MCF 10A (cell line): ENCODE results near the gene CCDC88C. TPM values are rescaled to one million over a fixed set of nuclear protein-coding genes. Genes with fewer than 3 reads are reported as not detected.

ENCODE experiments used
- BruUV-seq: library from RNA; stranded (reverse); fragments of 400-500 nt; replicated peaks from 2 replicates; lab custom pipeline; 2021; lab: Mats Ljungman, UMichigan
- CTCF ChIA-PET: fragments of 300-600 bp; sonication (Branson Sonifier 250); formaldehyde crosslinking; extraction: SDS; loops from one replicate; lab custom pipeline; 2021; ENCODE audit warnings: antibody characterized with exemption, inconsistent platforms; lab: Yijun Ruan, JAX
- POLR2A ChIA-PET: fragments of 300-600, 350-650 bp; sonication (Branson Sonifier 250); formaldehyde crosslinking; extraction: SDS; loops from one replicate; lab custom pipeline; 2020; ENCODE audit warnings: antibody characterized with exemption, inconsistent platforms; lab: Yijun Ruan, JAX
- DNase-seq: peaks from one replicate; pipeline ENCODE4 v3.0.0-alpha.2; 2018; ENCODE audit not compliant: unreplicated experiment
- H3K27ac Mint-ChIP-seq: one replicate; pipeline ENCODE4 v1.8.0; 2022; ENCODE audit warnings: mild to moderate bottlenecking, low read depth, mixed read lengths; ENCODE audit not compliant: unreplicated experiment
- H3K27me3 Mint-ChIP-seq: one replicate; pipeline ENCODE4 v1.8.0; 2022; ENCODE audit warnings: mixed read lengths; ENCODE audit not compliant: insufficient read depth, unreplicated experiment
- H3K36me3 Mint-ChIP-seq: one replicate; pipeline ENCODE4 v1.8.0; 2022; ENCODE audit warnings: mild to moderate bottlenecking, moderate library complexity, mixed read lengths; ENCODE audit not compliant: insufficient read depth, unreplicated experiment
- H3K4me1 Mint-ChIP-seq: one replicate; pipeline ENCODE4 v1.8.0; 2022; ENCODE audit warnings: mixed read lengths; ENCODE audit not compliant: insufficient read depth, unreplicated experiment
- H3K4me3 Mint-ChIP-seq: one replicate; pipeline ENCODE4 v1.8.0; 2022; ENCODE audit warnings: mild to moderate bottlenecking, moderate library complexity, mixed read lengths; ENCODE audit not compliant: unreplicated experiment
- H3K9me3 Mint-ChIP-seq: one replicate; pipeline ENCODE4 v1.8.0; 2022; ENCODE audit warnings: mixed read lengths; ENCODE audit not compliant: unreplicated experiment
- intact Hi-C: fragments of 100-400 bp; cut with micrococcal nuclease; formaldehyde crosslinking; loops from 2 replicates; pipeline ENCODE4 v1.14.1; 2022
- total RNA-seq: library from RNA; stranded (reverse); gene quantifications from 2 replicates; pipeline ENCODE4 v1.2.3, GENCODE V29; 2022
- TF ChIP-seq, protein P1 (sequence below): fragments of 200-600 bp; IDR thresholded peaks from one replicate; pipeline ENCODE4 v1.8.0; 2022; ENCODE audit warnings: antibody characterized with exemption, mild to moderate bottlenecking; ENCODE audit not compliant: unreplicated experiment

CCDC88C gene
- total RNA-seq, 1 experiment from 2014 or later: 19.7 TPM

DNA sequence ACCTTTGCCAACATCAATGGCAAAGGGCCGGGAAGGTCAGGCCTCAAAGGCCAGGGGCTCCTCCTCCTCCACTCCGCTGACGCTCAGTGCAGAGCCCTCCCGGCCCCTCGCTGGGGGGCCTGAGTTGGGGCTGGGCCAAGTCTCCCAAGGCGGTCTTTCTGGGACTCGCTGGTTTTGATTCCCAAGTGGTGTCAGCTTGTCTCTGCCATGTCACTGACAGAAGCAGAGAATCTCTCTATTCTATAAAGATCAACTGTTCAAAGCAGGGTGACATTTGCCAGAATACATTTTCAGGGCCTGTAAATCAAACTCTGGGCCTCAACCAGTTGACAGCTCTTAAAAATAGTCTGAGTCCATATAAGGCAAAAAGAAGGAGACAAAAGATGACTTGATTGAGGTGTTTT, 75.9 kb downstream of the CCDC88C start:
- intact Hi-C loops: no loop called here
- ChIA-PET POLR2A (interaction anchor here (0.5 to 1.6 kb wide), 4 partner anchors 10 to 497 kb away, joined by 3 to 4 read pairs (median 3); no protein-coding TSS in a partner anchor), CTCF (interaction anchor here (0.6 to 3.9 kb wide), 5 partner anchors 8 to 405 kb away, joined by 3 to 16 read pairs (median 7); no protein-coding TSS in a partner anchor)
- H3K27me3 Mint-ChIP-seq: no peaks in the 10 kb centered on the region
- DNase-seq: no peak
- H3K9me3 Mint-ChIP-seq: no peaks in the 10 kb centered on the region
- no TSS peak for BruUV-seq
- TF ChIP-seq, protein P1, sequence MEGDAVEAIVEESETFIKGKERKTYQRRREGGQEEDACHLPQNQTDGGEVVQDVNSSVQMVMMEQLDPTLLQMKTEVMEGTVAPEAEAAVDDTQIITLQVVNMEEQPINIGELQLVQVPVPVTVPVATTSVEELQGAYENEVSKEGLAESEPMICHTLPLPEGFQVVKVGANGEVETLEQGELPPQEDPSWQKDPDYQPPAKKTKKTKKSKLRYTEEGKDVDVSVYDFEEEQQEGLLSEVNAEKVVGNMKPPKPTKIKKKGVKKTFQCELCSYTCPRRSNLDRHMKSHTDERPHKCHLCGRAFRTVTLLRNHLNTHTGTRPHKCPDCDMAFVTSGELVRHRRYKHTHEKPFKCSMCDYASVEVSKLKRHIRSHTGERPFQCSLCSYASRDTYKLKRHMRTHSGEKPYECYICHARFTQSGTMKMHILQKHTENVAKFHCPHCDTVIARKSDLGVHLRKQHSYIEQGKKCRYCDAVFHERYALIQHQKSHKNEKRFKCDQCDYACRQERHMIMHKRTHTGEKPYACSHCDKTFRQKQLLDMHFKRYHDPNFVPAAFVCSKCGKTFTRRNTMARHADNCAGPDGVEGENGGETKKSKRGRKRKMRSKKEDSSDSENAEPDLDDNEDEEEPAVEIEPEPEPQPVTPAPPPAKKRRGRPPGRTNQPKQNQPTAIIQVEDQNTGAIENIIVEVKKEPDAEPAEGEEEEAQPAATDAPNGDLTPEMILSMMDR: no peak
- H3K27ac Mint-ChIP-seq: no peak overlapping the region
- peaks cover 14% of the 10 kb centered on the region for H3K36me3 Mint-ChIP-seq
- no peaks in the 10 kb centered on the region for H3K4me1 Mint-ChIP-seq
- H3K4me3 Mint-ChIP-seq: no peak overlapping the region

DNA sequence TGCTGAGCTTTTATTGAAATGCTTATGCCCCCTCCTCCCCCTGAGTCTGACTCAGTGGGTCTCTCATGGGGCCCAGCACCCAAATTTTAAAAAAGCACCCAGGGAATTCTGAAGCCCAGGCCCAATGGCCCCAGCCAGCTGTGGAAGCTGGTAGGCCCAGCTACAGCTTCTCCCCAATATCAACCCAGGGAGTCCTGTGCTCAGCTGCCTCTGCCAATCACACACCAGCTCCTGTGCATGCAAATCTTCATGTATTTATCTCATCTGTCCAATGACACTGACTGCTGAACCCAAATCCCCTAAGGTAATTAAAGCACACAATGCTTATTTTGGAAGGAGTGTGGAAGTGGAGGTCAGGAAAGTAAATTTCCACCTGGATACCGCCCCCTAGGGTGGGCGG, 76.3 kb downstream of the CCDC88C start:
- Mint-ChIP-seq H3K9me3 (no peaks in the 10 kb centered on the region), H3K27me3 (no peaks in the 10 kb centered on the region), H3K4me1 (no peaks in the 10 kb centered on the region), H3K4me3 (no peak overlapping the region), H3K36me3 (peaks cover 14% of the 10 kb centered on the region), H3K27ac (no peak overlapping the region)
- ChIA-PET CTCF (interaction anchor here (1.3 to 3.9 kb wide), 4 partner anchors 9 to 77 kb away, joined by 4 to 16 read pairs (median 6); no protein-coding TSS in a partner anchor), POLR2A (interaction anchor here (0.5 to 1.6 kb wide), 4 partner anchors 10 to 497 kb away, joined by 3 to 4 read pairs (median 3); no protein-coding TSS in a partner anchor)
- no peak for DNase-seq
- BruUV-seq: no TSS peak
- TF ChIP-seq, protein P1: no peak
- intact Hi-C loops: no loop called here

DNA sequence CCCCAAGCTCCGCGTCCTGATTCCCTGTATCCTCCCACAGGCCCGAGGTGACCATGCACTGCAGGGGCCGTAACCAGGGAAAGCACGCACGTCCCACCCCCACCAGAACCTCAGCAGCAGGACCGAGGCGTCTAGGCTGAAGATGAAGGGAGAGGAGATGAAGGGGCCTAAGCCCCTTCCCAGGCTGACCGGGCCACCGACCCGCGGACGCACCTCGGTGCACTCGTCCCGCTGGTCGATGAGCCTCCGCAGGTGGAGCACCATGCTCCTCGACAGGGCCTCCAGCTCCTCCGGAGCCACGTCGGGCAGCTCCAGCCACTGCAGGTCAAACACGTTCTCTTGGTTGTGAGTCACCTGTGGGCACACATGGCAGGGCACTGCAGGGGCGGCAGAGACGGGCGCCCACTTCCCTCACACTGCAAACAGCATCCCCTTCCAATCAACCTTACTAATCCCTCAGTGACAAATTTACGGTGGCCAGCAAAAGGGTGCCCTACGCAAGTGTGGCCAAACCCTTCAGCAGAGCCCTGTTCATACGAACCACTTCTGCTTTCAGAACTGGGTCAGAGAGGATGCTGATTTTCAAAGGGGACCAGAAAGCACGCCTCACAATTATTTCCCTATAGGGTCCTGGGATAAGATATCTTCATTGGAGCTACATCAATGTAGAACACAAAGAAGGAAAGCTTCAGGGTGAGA, 77.8 kb downstream of the CCDC88C start:
- POLR2A ChIA-PET: interaction anchor here (0.6 to 1.2 kb wide), 5 partner anchors 10 to 83 kb away, joined by 3 to 4 read pairs (median 3); partner anchors contain the start of gene CCDC88C
- Mint-ChIP-seq H3K27me3 (no peaks in the 10 kb centered on the region), H3K4me1 (no peaks in the 10 kb centered on the region), H3K4me3 (no peak overlapping the region), H3K27ac (peak overlapping the region; percentile 46), H3K36me3 (peaks cover 14% of the 10 kb centered on the region), H3K9me3 (no peaks in the 10 kb centered on the region)
- intact Hi-C loops: no loop called here
- no peak for DNase-seq
- TF ChIP-seq, protein P1: no peak
- CTCF ChIA-PET: interaction anchor here (0.9 to 3.9 kb wide), 7 partner anchors 10 to 79 kb away, joined by 3 to 24 read pairs (median 6); no protein-coding TSS in a partner anchor
- BruUV-seq: no TSS peak

DNA sequence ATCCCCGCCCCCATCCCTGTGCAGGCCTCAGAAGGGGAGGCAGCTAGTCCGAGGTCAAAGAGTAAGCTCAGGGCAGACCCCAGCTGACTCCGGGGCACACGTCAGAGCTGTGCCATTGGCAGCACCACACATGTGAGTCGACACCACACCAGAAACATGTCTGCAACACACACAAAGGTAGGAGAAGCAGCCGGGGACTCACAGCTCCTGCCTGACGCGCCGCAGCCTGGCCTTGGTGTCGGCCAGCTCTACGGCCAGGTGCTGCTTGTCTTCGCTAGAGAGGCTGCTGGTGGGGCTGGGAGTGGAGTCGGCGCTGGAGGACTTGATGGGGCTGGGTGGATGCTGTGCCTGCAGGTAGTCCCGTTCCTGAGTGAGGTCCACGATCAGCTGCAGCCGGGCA, 78.5 kb downstream of the CCDC88C start:
- CTCF ChIA-PET: interaction anchor here (0.6 to 3.9 kb wide), 5 partner anchors 9 to 166 kb away, joined by 3 to 24 read pairs (median 3); no protein-coding TSS in a partner anchor

More for the DNA sequence above, 78.5 kb downstream of the CCDC88C start:
- Mint-ChIP-seq H3K9me3 (no peaks in the 10 kb centered on the region), H3K27me3 (no peaks in the 10 kb centered on the region), H3K27ac (no peak overlapping the region), H3K36me3 (peaks cover 14% of the 10 kb centered on the region), H3K4me3 (no peak overlapping the region), H3K4me1 (no peaks in the 10 kb centered on the region)
- DNase-seq: no peak
- no TSS peak for BruUV-seq
- intact Hi-C loops: no loop called here
- POLR2A ChIA-PET: interaction anchor here (1.4 kb wide), 1 partner anchor 16 kb away, joined by 3 read pairs; no protein-coding TSS in a partner anchor
- TF ChIP-seq, protein P1: no peak
